Measurements from ENCODE around the gene CCDC137. TPM values are rescaled to one million over a fixed set of nuclear protein-coding genes. Genes with fewer than 3 reads are reported as not detected.
A peak's percentile ranks its signal among the peaks of the same experiment; 100 is the strongest.

Gene CCDC137
- total and polyA plus RNA-seq, 2 of the 13 experiments (the other 11 are each of a cell fraction or from before 2014, with no cell fraction given) = 14.6 to 39.1 TPM

DNA sequence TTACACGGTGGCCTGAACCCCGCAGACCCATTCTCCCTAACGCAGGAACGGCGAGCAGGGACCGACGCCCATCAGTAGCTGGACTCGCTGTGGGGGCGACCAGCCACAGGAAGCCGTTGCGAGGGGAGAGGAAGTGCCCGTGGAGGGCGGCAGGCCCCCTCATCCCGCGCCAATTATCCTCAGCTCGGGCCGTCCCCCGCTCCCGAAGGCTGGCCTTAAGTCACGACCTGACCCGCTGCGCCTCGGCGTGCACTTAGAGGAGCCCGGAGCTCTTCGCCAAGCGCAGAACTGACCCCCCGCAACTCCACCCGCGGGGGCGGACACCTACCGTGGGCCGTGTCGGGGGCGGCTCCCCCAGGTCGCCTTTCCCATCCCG lies 16.7 kb downstream of the CCDC137 start (continued):
- TF ChIP-seq, protein P1, sequence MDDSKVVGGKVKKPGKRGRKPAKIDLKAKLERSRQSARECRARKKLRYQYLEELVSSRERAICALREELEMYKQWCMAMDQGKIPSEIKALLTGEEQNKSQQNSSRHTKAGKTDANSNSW (CRISPR knock-in tag; IDR thresholded peaks at IDR 0.05; ENCODE audit: borderline replicate concordance) = 0 out of 2 replicates have a peak, but pooled peaks have one; percentile 85
- TF ChIP-seq NBN (conservative IDR thresholded peaks at IDR 0.05) = no peak
- TF ChIP-seq GPN1 (CRISPR knock-in tag; IDR thresholded peaks at IDR 0.05; ENCODE audit: borderline replicate concordance) = 0 out of 2 replicates have a peak, but pooled peaks have one; percentile 21
- TF ChIP-seq, protein P2, sequence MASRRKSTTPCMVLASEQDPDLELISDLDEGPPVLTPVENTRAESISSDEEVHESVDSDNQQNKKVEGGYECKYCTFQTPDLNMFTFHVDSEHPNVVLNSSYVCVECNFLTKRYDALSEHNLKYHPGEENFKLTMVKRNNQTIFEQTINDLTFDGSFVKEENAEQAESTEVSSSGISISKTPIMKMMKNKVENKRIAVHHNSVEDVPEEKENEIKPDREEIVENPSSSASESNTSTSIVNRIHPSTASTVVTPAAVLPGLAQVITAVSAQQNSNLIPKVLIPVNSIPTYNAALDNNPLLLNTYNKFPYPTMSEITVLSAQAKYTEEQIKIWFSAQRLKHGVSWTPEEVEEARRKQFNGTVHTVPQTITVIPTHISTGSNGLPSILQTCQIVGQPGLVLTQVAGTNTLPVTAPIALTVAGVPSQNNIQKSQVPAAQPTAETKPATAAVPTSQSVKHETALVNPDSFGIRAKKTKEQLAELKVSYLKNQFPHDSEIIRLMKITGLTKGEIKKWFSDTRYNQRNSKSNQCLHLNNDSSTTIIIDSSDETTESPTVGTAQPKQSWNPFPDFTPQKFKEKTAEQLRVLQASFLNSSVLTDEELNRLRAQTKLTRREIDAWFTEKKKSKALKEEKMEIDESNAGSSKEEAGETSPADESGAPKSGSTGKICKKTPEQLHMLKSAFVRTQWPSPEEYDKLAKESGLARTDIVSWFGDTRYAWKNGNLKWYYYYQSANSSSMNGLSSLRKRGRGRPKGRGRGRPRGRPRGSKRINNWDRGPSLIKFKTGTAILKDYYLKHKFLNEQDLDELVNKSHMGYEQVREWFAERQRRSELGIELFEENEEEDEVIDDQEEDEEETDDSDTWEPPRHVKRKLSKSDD (CRISPR knock-in tag; IDR thresholded peaks at IDR 0.05; ENCODE audit: low read depth) = peak; percentile 23; the same call in 1 of the 2 replicates
- peak; percentile 49; the same call in 1 of the 2 replicates for TF ChIP-seq ZNF225 (CRISPR knock-in tag; IDR thresholded peaks at IDR 0.05)
- TF ChIP-seq HIVEP1 (CRISPR knock-in tag; IDR thresholded peaks at IDR 0.05) = peak; percentile 7
- TF ChIP-seq PLRG1 (conservative IDR thresholded peaks at IDR 0.05) = no peak
- TF ChIP-seq, protein P3, sequence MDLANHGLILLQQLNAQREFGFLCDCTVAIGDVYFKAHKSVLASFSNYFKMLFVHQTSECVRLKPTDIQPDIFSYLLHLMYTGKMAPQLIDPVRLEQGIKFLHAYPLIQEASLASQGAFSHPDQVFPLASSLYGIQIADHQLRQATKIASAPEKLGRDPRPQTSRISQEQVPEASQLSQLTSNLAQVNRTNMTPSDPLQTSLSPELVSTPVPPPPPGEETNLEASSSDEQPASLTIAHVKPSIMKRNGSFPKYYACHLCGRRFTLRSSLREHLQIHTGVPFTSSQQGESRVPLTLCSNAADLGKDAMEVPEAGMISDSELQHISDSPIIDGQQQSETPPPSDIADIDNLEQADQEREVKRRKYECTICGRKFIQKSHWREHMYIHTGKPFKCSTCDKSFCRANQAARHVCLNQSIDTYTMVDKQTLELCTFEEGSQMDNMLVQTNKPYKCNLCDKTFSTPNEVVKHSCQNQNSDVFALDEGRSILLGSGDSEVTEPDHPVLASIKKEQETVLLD (CRISPR knock-in tag; IDR thresholded peaks at IDR 0.05; ENCODE audit: low read depth) = no peak
- TF ChIP-seq, protein P4, sequence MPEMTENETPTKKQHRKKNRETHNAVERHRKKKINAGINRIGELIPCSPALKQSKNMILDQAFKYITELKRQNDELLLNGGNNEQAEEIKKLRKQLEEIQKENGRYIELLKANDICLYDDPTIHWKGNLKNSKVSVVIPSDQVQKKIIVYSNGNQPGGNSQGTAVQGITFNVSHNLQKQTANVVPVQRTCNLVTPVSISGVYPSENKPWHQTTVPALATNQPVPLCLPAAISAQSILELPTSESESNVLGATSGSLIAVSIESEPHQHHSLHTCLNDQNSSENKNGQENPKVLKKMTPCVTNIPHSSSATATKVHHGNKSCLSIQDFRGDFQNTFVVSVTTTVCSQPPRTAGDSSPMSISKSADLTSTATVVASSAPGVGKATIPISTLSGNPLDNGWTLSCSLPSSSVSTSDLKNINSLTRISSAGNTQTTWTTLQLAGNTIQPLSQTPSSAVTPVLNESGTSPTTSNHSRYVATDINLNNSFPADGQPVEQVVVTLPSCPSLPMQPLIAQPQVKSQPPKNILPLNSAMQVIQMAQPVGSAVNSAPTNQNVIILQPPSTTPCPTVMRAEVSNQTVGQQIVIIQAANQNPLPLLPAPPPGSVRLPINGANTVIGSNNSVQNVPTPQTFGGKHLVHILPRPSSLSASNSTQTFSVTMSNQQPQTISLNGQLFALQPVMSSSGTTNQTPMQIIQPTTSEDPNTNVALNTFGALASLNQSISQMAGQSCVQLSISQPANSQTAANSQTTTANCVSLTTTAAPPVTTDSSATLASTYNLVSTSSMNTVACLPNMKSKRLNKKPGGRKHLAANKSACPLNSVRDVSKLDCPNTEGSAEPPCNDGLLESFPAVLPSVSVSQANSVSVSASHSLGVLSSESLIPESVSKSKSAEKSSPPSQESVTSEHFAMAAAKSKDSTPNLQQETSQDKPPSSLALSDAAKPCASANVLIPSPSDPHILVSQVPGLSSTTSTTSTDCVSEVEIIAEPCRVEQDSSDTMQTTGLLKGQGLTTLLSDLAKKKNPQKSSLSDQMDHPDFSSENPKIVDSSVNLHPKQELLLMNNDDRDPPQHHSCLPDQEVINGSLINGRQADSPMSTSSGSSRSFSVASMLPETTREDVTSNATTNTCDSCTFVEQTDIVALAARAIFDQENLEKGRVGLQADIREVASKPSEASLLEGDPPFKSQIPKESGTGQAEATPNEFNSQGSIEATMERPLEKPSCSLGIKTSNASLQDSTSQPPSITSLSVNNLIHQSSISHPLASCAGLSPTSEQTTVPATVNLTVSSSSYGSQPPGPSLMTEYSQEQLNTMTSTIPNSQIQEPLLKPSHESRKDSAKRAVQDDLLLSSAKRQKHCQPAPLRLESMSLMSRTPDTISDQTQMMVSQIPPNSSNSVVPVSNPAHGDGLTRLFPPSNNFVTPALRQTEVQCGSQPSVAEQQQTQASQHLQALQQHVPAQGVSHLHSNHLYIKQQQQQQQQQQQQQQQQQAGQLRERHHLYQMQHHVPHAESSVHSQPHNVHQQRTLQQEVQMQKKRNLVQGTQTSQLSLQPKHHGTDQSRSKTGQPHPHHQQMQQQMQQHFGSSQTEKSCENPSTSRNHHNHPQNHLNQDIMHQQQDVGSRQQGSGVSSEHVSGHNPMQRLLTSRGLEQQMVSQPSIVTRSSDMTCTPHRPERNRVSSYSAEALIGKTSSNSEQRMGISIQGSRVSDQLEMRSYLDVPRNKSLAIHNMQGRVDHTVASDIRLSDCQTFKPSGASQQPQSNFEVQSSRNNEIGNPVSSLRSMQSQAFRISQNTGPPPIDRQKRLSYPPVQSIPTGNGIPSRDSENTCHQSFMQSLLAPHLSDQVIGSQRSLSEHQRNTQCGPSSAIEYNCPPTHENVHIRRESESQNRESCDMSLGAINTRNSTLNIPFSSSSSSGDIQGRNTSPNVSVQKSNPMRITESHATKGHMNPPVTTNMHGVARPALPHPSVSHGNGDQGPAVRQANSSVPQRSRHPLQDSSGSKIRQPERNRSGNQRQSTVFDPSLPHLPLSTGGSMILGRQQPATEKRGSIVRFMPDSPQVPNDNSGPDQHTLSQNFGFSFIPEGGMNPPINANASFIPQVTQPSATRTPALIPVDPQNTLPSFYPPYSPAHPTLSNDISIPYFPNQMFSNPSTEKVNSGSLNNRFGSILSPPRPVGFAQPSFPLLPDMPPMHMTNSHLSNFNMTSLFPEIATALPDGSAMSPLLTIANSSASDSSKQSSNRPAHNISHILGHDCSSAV (CRISPR knock-in tag; IDR thresholded peaks at IDR 0.05; ENCODE audit: borderline replicate concordance) = 0 out of 2 replicates have a peak, but pooled peaks have one; percentile 76
- TF ChIP-seq KLF12 (CRISPR knock-in tag; IDR thresholded peaks at IDR 0.05; ENCODE audit: borderline replicate concordance) = 0 out of 2 replicates have a peak, but pooled peaks have one; percentile 12
- TF ChIP-seq ZBTB7A (CRISPR knock-in tag; IDR thresholded peaks at IDR 0.05) = peak; percentile 31; the same call in 1 of the 2 replicates
- TF ChIP-seq HNF4G (IDR thresholded peaks at IDR 0.05; ENCODE audit: borderline replicate concordance, low read depth, low read length) = no peak
- TF ChIP-seq HNF4G (CRISPR knock-in tag; IDR thresholded peaks at IDR 0.05; ENCODE audit: borderline replicate concordance, low read depth) = no peak
- TF ChIP-seq GABPA (IDR thresholded peaks at IDR 0.05; ENCODE audit: low read depth, low read length) = peak; percentile 42
- no peak for TF ChIP-seq GABPA (CRISPR knock-in tag; IDR thresholded peaks at IDR 0.05; ENCODE audit: low read depth)
- TF ChIP-seq SMARCC2 (IDR thresholded peaks at IDR 0.05) = no peak
- TF ChIP-seq HOXA9 (CRISPR knock-in tag; IDR thresholded peaks at IDR 0.05; ENCODE audit: borderline replicate concordance) = 0 out of 2 replicates have a peak, but pooled peaks have one; percentile 3
- 0 out of 2 replicates have a peak, but pooled peaks have one; percentile 39 for TF ChIP-seq KLF13 (CRISPR knock-in tag; IDR thresholded peaks at IDR 0.05)
- no peak for TF ChIP-seq ZBTB20 (CRISPR knock-in tag; IDR thresholded peaks at IDR 0.05; ENCODE audit: borderline replicate concordance, low read depth)
